HG02678 (cell line): ENCODE data around the gene MIA.
"Not testable (repeated sequence)": the region's sequence is repeated elsewhere in the genome, so short reads cannot be mapped to it uniquely, and the experiment has no call there.

Source experiments
- ATAC-seq: cut with Tn5 transposase; IDR thresholded peaks from one replicate; pipeline ENCODE4 v1.9.1; 2021; ENCODE audit warnings: mild to moderate bottlenecking, moderate library complexity; ENCODE audit not compliant: unreplicated experiment

MIA gene

DNA sequence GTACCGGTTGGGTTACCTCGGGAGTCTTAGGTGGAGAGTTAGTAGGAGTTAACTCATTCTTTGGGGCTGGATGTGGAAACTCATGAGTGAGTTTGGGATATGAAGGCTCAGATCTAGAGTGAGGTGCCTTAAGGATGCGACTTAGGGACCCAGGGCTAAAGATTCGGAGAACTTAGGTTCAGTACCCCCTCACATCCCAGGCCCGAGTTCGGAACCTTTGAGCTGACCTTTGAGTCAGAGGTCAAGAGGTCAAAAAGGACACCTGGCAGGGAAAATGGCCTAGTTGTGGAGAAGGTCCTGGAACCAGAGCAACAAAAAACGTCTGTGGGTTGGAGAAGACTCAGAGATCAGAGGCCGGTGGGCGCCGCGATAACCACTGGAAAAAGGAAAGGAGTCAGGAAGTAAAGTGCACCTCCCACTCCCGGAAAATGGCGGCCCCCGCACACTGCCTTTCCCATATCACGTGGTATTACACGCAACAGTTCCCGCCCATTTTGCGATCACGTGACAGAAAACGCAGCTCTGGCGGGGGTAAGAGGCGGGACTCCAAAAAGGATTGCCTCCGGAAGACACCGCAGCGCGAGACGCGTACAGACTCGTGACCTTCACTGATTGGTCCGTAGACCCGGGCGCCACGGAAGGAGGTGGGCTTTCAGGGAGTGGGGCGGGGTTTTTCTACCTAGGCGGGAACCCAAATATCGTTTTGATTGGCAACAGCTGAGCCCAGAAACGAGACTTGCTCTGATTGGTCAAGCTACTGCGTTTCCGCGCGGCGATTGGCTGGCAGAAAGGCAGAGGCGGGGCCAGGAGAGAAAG is 25.1 kb upstream of the MIA start, which contains the start of gene ACTMAP:
Gene ACTMAP (minus strand): TSS at position 420 of the 816 bp plus-strand sequence. CDS start 674 bp downstream, outside the sequence.
- ATAC-seq, result peak; percentile 90

- ATAC-seq, result peak; percentile 57
Measured at GRCh38 chr19:40750874-40751537, 24.3 kb upstream of the MIA start, which contains the start of gene SNRPA. TSS of gene SNRPA (plus strand) at chr19:40751203. CDS start at chr19:40751409, 206 bp downstream.

DNA sequence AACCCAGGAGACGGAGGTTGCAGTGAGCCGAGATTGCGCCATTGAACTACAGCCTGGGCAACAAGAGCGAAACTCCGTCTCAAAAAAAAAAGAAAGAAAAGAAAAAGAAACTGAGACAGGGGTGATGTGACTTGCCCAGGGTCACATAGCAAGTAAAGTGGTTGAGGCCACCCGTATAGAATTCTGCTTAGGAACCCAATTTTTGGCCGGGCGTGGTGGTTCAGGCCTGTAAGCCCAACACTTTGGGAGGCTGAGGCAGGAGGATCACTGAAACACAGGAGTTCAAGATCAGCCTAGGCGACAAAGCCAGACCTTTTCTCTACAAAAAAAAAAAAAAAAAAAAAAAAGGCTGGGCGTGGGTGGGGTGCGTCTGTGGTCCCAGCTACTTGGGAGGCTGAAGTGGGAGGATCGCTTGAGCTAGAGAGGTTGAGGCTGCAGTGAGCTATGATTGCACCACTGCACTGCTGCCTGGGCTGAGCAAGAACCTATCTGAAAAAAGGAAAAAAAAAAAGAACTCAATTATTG is 23.0 kb upstream of the MIA start:
- ATAC-seq, result no peak

- no peak for ATAC-seq
Measured at GRCh38 chr19:40754611-40755247, 20.6 kb upstream of the MIA start.

GRCh38 chr19:40755248-40755624 is 20.1 kb upstream of the MIA start:
- ATAC-seq, result no peak

DNA sequence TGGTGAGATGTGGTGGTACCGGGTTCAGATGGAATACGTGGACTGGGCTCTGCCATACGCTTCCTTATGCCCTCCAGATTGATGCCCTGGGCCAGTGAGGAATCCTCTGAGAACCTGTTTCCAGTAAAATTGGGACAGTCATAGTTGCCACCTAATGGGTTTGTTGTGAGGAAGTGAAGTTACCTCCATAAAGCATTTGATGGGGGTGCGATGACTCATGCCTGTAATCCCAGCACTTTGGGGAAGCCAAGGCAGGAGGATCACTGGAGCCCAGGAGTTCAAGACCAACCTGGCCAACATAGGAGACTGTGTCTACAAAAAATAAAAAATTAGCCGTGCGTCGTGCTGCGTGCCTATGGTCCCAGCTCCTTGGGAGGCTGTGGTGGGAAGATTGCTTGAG is 19.5 kb upstream of the MIA start:
- no peak for ATAC-seq

DNA sequence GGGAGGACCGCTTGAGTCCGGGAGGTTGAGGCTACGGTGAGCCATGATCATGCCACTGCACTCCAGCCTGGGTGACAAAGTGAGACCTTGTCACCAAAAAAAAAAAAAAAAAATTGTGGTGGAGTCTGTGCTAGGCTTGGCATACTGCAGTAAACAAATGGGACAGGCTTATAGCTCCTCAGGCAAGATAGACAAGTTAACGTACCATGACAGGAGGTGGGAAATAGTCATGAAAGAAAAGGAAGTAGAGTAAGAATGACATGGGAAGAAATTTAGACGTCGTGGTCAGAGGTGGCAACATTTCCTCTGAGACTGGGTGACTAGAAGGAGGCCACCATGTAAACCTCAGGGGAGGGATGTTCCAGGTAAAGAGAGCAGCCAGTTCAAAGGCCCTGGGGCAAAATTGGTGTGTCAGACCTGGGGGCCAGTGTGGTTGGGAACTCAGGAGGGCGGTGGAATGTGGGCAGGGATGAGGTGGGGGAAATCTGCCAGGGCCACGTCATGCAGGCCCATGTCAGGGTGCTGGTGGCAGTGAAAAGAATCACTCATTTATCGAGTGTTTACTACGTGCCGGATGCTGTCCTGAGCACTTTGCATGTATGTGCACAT is 18.7 kb upstream of the MIA start:
- ATAC-seq, result no peak

- ATAC-seq, result no peak
Measured at GRCh38 chr19:40758491-40758890, 16.8 kb upstream of the MIA start.

DNA sequence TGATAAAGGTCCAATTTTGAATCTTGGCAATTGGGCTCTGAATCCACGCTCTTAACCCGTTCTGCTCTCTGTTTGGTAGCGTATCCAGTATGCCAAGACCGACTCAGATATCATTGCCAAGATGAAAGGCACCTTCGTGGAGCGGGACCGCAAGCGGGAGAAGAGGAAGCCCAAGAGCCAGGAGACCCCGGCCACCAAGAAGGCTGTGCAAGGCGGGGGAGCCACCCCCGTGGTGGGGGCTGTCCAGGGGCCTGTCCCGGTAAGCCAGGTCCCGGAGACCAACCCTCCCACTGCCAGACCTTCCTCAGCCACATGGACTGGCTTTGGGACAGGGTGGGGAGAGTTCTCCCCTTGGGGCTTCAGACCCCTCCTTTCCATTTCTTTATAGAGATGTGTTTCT is 16.0 kb upstream of the MIA start:
- no peak for ATAC-seq

GRCh38 chr19:40762754-40763470 is 12.4 kb upstream of the MIA start:
- ATAC-seq, result no peak

- no peak for ATAC-seq
Measured at GRCh38 chr19:40763526-40763925, 11.8 kb upstream of the MIA start.

- no peak for ATAC-seq
Measured at GRCh38 chr19:40763963-40764362, 11.4 kb upstream of the MIA start.

DNA sequence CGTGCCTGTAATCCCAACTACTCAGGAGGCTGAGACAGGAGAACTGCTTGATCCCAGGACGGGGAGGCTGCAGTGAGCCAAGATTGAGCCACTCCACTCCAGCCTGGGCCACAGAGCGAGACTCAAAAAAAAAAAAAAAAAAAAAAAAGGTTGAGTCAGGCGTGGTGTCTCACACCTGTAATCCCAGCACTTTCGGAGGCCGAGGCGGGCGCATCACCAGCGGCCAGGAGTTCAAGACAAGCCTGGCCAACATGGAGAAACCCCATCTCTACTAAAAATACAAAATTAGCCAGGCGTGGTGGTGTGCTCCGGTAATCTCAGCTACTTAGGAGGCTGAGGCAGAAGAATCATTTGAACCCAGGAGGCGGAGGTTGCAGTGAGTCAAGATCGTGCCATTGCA is 8.9 kb upstream of the MIA start:
- not testable (repeated sequence) for ATAC-seq

DNA sequence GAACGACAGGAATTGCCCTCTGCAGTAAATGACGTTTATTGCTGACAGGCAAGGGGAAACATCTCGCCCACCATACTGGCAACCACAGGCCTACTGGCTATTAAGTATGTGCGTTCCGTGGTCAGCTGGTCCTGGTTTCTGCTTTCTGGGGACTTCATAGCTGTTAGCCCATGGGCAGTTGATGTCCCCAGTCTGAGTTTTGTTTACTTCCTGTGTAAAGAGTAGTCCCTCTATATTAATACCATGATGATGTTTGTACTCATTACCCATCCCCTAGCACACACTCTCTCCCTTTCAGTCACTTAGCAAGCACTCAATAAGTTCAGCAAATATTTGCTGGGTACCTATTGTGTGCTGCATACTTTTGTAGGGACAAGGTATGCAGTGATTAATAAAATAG is 6.5 kb upstream of the MIA start:
- no peak for ATAC-seq

GRCh38 chr19:40771101-40771862 is 4.0 kb upstream of the MIA start:
- ATAC-seq, result not testable (repeated sequence)

DNA sequence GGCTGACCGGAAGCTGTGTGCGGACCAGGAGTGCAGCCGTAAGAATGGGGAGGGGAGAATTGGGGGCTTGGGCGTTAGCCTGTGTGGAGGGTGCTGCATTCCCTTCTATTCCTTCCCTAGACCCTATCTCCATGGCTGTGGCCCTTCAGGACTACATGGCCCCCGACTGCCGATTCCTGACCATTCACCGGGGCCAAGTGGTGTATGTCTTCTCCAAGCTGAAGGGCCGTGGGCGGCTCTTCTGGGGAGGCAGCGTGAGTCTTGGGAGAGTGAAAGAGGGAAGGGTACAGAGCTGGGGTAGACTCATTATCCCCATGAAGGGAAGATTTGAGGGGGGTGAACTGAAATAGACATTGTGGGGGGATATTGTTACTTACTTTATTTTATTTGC is 306 bp downstream of the MIA start:
- no peak for ATAC-seq

- no peak for ATAC-seq
Measured at GRCh38 chr19:40776364-40776763, 1.0 kb downstream of the MIA start.

- ATAC-seq, result peak; percentile 54
Measured at GRCh38 chr19:40776932-40777644, 1.8 kb downstream of the MIA start.

- no peak for ATAC-seq
Measured at GRCh38 chr19:40777645-40777936, 2.3 kb downstream of the MIA start.
